ENCODE results near the gene TAF4. TPM values are rescaled to one million over a fixed set of nuclear protein-coding genes. Genes with fewer than 3 reads are reported as not detected.

The TAF4 gene
- total and polyA plus RNA-seq, 2 donors (not counting 3 experiments of a cell fraction or from before 2014, with no cell fraction given), result 6.1 to 19.5 TPM

GRCh38 chr20:61990484-61990883 is 75.2 kb downstream of the TAF4 start:
- H3K27ac ChIP-seq (ENCODE audit: insufficient read depth, low read depth, low read length), result no peak overlapping the region
- no peaks in the 10 kb centered on the region for H3K27me3 ChIP-seq (ENCODE audit: control insufficient read depth in 2 of 2, insufficient read depth in 2 of 2, low read length in 2 of 2)
- H3K9me3 ChIP-seq (replicated peaks; ENCODE audit: control insufficient read depth, insufficient read depth, low read length), result no peaks in the 10 kb centered on the region
- H3K9ac ChIP-seq (replicated peaks; ENCODE audit: extremely low read depth, insufficient read depth, low read length), result no peak overlapping the region
- no peaks in the 10 kb centered on the region for H3K4me1 ChIP-seq (ENCODE audit: control insufficient read depth, extremely low read depth, insufficient read depth, low read length)
- no peak for DNase-seq (ENCODE audit: low read depth, low spot score)
- H3K4me2 ChIP-seq (ENCODE audit: insufficient read depth, low read length), result no peak overlapping the region
- no peaks in the 10 kb centered on the region for H3K9me1 ChIP-seq (replicated peaks; ENCODE audit: control insufficient read depth, extremely low read depth, insufficient read depth, low read length)
- intact Hi-C loops (cut with micrococcal nuclease) (no loop called here), dilution Hi-C loops (cut with MboI; ENCODE audit: extremely low pct_ligation_motif_present, low sequenced_read_pairs) (no loop called here)
- H4K20me1 ChIP-seq (replicated peaks; ENCODE audit: control insufficient read depth, extremely low read depth, insufficient read depth, low read length), result no peaks in the 10 kb centered on the region
- TF ChIP-seq MAX (IDR thresholded peaks at IDR 0.05; ENCODE audit: insufficient read depth, insufficient read length), result no peak
- no peak for TF ChIP-seq POLR2A (IDR thresholded peaks at IDR 0.05; ENCODE audit: low read depth, low read length)
- TF ChIP-seq JUN (IDR thresholded peaks at IDR 0.05; ENCODE audit: borderline replicate concordance, insufficient read depth, insufficient read length, low read depth), result no peak
- TF ChIP-seq GATA2 (IDR thresholded peaks at IDR 0.05; ENCODE audit: insufficient read depth, insufficient read length, low read depth, low read length), result no peak
- TF ChIP-seq FOS (IDR thresholded peaks at IDR 0.05; ENCODE audit: borderline replicate concordance, insufficient read depth, low read length), result no peak
- no peak for TF ChIP-seq EZH2 (IDR thresholded peaks at IDR 0.05; ENCODE audit: borderline replicate concordance, low read depth, low read length, severe bottlenecking)
- TF ChIP-seq CTCF (IDR thresholded peaks at IDR 0.05; ENCODE audit: extremely low read depth in 1 of 2, insufficient read depth in 1 of 2, low read depth in 1 of 2, low read length in 2 of 2), result no peak
- no peak for TF ChIP-seq POLR2AphosphoS5 (IDR thresholded peaks at IDR 0.05; ENCODE audit: insufficient read depth, low read depth, low read length)
- TF ChIP-seq MYC (IDR thresholded peaks at IDR 0.05; ENCODE audit: low read depth, low read length), result no peak
- no TSS peak for BruUV-seq (replicated peaks)
- FAIRE-seq, result no peak
- H3K36me3 ChIP-seq (ENCODE audit: control insufficient read depth in 2 of 2, extremely low read depth in 1 of 2, insufficient read depth in 2 of 2, low read length in 2 of 2), result peaks cover 0 to 25% of the 10 kb centered on the region in 2 experiments
- no peak overlapping the region for H2AFZ ChIP-seq (ENCODE audit: low read depth, low read length)
- POLR2A ChIA-PET, result no interaction called here
- no peak overlapping the region for H3K4me3 ChIP-seq (replicated peaks in 1 of 3; ENCODE audit: insufficient read depth in 1 of 3, low read depth in 1 of 3, low read length in 3 of 3)
- no peaks in the 10 kb centered on the region for H3K79me2 ChIP-seq (ENCODE audit: control insufficient read depth, insufficient read depth, low read length)
- CTCF ChIA-PET, result no interaction called here

Data from endothelial cell of umbilical vein (primary cell).